Limb (tissue), 2 donors: ENCODE data around the gene MYOM1.
"Not testable (repeated sequence)": the region's sequence is repeated elsewhere in the genome, so short reads cannot be mapped to it uniquely, and the experiment has no call there.

Experiments used
- DNase-seq, 2 donors: peaks; one replicate each; pipeline ENCODE4 v3.0.0-alpha.2; 2016; ENCODE audit errors: extremely low spot score in 2 of 2

Gene MYOM1

DNA sequence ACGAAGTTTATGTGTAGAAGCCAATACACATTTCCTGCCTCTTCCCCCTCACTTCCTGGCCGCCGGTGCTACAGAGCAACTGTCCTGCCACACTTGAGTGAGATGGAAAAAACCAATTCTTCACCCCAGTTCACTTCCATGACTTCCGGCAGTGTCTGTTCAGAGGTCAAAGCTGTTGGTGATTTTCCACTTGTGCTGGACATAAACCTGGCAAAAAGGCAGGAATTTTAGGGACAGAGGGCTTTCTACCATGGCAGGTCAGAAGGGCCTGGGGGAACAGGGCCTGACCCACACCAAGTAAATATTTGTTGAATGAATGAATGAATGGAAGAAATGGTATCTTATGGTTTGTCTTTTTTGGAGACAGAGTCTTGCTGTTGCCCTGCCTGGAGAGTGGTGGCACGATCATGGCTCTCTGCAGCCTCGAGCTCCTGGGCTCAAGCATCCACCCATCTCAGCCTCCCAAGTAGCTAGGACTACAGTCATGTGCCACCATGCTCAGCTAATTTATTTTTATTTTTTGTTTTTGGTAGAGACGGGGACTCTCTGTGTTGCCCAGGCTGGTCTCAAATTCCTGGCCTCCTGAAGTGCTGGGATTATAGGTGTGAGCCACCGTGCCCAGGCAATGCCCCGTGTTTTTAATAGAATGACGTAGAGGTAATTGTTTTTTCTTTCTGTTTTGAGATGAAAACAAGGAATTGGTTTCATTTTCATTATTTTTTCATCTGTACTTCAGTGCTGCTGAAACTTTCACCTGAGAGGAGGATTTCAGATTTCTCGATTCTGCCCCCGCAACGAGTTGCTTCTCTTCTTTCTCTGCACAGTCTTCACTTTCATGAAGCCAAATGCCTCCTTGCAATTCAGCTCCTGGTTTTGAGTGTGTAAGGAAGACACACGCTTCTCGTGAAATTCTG is 158.8 kb downstream of the MYOM1 start:
- no peak for DNase-seq

DNA sequence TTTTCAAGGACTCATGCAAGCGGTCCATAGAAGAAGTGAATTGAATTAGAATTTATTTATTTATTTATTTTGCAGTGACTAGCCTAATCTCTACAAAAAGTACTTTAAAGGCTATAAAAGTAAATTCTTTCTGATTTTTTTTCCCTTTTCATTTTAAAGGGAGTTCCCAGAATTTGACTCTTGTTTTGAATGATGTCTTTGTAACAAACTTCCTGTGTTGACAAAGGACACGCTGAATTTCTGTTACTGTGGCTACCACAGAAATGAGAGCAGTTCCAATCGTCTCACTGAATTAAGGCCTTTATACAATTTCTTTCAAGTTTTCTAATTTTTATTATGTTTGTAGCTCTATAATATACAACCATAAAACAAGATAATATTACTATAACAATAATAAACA is 160.5 kb downstream of the MYOM1 start:
- no peak for DNase-seq

DNA sequence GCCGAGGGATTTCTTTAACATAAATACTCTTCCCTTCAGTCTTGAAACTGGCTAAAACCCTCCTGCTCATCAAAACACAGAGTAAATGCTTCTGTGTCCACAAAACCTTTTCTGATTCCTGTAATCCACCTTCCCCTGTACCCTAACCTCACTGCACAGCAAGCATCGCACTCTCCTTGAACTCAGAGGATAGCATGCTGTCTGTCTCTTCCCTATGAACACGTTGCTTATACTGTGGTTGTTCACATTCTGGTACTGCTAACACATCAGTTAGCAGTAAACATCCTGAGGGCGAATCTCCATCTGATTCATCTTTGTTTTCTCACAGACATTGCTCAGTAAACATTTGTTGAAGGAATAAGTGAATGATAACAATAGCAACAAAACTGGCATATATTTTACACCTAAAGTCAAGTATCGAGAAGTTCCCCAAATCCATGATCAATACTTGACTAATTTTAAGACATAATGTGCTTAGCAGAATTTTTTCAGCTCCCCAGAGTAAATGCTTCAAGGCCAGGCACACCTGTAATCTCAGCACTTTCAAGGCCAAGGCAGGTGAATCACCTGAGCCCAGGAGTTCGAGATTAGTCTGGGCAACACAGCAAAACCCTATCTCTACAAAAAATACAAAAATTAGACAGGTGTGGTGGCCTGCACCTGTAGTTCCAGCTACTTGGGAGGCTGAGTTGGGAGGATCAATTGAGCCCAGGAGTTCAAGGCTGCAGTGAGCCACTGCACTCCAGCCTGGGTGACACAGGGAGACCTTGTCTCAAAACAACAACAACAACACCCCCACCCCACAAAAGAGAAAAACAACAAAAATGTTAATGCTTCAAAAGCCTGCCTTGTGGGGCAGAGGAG is 161.2 kb downstream of the MYOM1 start:
- DNase-seq, result no peak

DNA sequence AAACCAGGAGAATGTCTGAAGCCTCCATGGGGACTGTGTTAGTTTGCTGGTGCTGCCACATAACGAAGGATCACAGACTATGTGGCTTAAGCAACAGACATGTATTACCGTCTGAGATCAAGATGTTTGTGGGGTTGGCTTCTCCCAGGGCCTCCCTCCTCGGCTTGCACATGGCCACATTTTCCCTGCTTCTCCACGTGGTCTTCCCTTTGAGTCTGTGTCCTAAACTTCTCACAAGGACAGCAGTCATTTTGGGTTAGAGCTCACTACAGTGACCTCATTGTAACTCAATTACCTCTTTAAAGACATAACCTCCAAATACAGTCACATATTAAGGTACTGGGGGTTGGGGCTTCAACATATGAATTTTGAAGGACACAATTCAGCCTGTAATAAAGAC is 162.2 kb downstream of the MYOM1 start:
- DNase-seq, result no peak

DNA sequence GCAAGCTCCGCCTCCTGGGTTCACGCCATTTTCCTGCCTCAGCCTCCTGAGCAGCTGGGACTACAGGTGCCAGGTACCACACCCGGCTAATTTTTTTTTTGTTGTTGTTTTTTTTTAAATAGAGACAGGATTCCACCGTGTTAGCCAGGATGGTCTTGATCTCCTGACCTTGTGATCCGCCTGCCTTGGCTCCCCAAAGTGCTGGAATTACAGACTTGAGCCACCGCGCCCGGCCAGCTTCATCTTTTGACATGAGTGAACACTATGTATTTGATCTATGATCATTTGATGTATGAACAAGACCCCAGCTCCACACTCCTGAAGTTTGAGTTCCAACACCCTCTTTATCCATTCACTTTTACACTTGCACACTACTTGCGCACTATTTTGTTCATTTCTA is 163.5 kb downstream of the MYOM1 start:
- DNase-seq, result no peak

DNA sequence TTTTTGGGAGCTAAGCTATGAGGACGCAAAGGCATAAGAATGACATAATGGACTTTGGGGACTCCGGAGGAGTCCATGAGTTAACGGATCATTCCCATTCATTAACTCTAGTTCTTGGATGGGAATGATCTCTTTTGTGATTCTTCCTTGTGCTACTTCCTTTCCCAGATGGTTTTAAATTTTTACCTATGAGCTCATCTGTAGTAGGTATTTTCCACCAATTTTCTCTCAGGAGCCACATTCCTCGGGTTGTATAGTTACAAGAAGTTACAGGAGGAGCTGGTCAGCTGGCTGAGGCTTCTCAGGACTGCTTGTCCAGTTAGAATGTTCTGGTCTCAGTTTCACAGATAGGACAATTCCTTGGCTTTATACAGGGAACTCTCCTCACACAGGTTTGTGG is 164.0 kb downstream of the MYOM1 start:
- DNase-seq, result no peak

DNA sequence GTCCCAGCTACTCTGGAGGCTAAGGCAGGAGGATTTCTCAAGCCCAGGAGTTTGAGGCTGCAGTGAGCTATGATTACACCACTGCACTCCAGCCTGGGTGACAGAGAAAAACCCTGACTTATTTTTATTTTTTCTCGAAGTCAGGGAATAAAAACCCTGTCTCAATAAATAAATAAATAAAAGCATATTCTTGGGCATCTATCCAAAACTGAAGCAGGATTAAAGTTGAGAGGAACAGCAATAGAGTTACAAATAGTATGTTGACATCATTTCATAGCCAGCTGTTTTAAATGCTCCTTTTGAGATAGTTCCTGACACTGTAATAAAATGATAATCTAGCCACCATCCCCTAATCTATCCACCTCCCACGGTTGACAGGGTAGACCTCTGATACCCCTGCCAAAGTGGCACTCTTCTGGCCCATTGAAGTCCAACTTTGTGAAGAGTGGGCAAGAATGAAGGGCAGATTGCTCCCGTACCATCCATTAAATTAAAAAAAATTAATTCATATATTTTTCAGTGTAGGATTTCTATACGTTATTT is 164.5 kb downstream of the MYOM1 start:
- DNase-seq, result no peak

DNA sequence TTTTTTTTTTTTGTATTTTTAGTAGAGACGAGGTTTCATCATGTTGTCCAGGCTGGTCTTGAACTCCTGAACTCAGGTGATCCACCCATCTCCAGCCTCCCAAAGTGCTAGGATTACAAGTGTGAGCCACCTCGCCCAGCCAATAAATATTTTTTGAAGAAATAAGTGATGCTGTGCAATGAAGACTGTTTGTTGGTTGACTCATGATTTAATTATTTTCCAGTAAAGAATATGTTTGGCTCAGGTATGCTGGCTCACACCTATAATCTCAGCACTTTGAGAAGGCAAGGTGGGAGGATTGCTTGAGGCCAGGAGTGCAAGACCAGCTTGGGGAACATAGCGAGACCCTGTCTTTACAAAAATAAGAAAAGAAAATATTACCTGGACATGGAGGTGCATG is 165.0 kb downstream of the MYOM1 start:
- no peak for DNase-seq

DNA sequence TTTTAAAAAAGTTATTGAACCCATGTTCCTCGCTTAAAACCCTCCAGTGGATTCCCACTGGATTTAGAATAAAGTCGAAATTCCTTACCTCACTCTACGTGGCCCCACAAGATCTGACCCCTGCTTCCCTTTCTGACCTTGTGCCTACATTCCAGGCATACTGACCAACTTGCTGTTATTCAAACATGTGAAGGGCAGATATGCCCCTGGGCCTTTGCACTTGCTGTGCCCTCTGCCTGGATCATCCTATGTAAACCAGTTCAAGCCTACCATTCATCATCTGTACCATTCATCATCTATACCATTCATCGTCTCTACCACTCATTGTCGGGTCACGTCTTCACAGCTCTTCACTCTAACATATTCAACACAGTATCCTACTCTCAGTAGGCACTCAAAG is 165.6 kb downstream of the MYOM1 start:
- no peak for DNase-seq

DNA sequence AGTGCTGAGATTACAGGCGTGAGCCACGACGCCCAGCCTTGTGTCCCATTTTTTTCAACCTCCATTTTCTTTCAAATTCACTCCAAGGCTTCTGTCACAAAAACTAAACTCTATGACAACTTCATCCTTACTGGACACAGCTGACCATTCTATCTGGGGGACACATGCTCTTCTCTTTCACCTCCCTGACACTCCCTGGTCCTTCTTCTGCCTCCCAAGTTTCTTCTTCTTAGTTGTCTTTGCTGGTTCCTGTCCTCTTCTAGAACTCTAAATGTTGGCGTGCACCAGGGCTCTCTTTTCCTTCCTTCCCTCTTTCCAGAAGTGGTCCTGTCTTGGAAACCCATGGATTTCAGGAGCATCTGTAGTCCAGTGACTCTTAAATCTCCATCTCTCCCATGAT is 166.7 kb downstream of the MYOM1 start:
- DNase-seq, result no peak

DNA sequence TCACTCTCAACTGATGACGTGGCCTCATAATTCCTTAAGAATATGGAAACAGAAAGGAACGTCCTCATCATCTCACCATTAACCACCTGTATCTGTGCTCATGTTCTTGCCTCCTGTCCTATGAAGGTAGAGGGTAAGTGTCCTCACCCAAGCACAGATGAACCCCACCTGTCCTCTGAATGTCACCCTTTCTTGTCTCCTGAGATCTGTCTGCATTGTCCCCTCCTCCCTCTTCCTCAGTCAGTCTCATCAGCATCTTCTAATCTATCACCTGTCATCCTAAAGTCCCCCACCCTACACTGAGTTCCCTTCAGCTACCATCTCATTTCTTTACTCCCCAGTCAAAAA is 167.4 kb downstream of the MYOM1 start:
- DNase-seq, result no peak

DNA sequence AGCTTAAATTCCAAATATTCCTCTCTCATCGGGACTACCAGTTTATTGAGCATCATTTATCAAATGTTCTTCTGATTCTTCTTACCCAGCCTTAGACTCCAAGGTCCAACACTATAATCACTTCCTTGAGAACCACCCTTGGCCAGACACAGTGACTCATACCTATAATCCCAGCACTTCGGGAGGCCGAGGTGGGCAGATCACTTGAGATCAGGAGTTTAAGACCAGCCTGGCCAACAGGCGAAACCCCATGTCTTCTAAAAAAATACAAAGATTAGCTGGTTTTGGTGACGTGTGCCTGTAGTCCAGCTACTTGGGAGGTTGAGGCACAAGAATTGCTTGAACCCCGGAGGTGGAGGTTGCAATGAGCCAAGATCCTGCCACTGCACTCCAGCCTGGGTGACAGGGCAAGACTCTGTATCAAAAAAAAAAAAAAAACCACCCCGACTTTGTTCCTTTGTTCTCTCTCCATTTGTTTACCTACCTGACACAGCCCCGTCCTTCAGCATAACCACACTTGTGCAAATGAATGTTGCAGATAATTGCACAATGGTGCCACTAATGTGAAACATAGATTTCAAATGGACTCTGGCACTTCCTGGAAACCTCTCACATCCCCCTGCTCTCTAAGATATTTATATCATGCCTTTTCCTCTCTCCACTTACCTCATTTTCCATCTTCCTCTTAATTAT is 167.9 kb downstream of the MYOM1 start:
- DNase-seq, result no peak

DNA sequence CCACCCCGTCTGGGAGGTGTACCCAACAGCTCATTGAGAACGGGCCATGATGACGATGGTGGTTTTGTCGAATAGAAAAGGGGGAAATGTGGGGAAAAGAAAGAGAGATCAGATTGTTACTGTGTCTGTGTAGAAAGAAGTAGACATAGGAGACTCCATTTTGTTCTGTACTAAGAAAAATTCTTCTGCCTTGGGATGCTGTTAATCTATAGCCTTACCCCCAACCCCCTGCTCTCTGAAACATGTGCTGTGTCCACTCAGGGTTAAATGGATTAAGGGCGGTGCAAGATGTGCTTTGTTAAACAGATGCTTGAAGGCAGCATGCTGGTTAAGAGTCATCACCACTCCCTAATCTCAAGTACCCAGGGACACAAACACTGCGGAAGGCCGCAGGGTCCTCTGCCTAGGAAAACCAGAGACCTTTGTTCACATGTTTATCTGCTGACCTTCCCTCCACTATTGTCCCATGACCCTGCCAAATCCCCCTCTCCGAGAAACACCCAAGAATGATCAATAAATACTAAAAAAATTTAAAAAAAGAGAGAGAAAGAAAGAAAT is 169.8 kb downstream of the MYOM1 start:
- not testable (repeated sequence) for DNase-seq

DNA sequence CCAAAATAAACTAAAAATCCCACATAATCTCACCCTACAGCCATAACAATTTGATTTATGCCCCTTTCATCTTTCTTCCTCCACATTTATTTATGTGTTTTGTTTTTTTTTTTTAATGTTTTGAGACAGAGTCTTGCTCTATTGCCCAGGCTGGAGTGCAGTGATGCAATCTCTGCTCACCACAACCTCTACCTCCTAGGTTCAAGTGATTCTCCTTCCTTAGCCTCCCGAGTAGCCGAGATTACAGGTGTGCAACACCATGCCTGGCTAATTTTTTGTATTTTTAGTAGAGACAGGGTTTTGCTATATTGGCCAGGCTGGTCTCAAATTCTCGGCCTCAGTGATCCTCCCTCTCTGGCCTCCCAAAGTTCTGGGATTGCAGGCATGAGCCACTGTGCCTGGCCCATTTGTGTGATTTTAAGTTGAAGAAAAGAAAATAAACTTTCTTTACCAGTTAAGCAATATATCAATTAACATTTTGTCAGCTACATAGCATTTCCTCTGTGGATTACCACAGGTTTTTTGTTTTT is 170.9 kb downstream of the MYOM1 start:
- no peak for DNase-seq

DNA sequence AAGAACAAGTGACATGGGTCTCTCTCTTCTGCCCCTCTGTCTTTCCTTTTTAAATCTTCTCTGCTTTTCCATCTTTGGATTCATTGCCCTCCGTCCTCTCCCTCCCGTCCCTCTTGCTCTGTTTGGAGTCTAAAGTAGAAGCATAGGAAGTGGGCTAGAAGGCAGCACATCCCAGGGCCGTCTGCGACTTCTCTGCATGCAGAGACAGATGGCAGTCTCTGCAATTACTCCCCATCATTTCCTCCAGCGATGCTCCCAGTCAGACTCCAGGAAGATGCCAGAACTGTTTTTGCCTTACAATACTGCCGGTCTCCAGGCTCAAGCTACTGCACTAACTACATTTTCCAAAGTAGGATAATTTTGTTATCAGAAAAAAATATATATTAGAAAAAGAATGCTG is 171.6 kb downstream of the MYOM1 start:
- no peak for DNase-seq

DNA sequence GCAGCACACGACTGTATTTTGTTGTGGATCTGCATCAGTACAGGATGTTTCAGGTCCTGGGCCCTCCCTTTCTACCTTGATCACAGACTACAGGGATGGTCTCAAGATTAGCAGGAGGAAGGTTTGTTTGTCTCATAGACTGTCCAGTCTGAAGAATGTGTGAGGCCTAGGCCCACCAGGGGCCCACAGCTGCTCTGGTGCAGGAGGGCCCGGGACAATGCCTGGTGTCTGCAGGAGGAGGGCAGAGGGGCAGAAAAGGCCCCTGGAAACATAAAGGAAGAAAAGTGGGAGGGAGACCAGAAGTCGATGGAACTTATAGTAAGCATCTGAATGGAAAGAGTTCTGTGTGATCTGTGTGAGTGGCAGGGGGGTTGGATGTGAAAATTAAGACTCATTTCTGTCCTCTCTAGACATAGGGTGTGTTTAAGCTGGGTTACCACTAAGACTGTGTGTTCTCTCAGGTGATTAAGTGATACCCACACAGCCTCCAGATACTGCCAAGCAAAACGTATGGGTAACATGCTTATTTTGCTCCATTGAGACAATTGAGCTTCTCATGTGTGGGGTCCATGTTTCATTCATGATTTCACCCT is 173.5 kb downstream of the MYOM1 start:
- no peak for DNase-seq

DNA sequence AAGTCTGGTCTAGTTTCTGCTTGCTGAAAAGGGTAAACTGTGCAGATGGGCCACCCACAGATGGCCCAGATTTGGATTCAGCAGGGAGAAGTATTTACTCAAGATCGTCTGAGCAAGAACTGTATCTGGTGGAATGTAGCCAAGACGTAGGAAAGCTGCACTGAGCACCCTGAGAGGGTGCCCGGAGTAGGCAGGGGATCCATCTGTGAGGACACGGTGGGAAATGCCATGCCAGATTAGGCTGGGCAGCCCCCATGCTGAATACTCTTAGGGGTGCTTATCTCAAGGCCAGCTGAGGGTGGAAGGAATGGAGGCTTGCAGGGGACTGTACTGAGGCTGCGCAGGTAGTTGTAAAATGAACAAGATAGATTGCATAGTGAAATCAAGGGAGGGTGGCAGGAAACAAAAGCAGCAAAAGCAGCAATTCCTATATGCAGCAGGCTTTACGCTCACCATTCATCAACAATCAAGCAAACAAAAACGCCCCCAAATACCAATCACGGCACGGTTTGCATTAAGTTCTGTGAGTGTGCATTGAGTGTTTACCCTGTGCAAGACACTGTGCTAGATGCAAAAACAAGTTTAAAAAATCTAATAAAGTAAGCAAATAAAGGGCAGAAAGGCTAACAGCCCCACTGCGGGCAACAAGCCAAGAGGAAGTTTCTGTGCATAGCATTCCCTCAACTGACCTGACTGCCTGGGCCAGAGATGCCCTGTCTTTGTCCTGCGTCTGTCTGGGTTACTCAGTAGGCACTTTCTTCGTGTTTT is 174.7 kb downstream of the MYOM1 start:
- DNase-seq, result no peak

DNA sequence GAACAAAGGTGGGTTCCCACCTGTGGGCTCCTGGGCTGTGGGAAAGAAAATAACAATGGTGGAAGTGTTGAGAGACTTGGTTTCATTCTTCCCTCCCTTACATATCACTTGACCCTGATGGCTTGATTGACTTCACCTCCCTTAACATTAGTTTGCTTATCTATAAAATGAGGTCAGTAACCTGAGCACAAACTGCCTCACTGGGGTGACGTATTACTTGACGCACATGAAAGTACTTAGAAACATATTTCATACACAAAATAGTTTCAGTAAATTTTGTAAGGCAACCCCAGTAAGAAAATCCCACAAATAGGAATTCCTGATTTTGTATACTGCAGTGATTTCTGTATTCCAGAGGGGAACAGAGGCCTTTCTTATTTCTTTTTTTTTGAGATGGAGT is 177.4 kb downstream of the MYOM1 start:
- DNase-seq, result no peak

DNA sequence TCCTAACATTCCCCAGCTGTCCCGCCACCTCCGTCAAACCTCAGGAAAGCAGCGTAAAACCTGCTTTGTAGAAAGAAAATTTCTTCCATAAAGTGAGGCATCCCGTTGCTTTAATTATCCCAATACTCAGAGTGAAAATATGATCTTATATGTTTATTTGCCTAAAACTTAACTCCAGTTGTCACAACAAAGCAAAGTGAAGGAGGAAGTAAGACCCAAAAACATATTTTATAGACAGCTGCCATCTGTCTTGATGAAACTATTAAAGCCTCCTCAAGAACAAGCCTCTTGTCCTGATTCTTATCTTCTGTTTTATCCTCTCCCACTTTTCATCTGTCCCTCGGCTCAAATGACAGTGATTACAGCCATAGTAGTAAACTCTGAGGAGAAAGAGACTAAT is 177.9 kb downstream of the MYOM1 start:
- DNase-seq, result no peak

DNA sequence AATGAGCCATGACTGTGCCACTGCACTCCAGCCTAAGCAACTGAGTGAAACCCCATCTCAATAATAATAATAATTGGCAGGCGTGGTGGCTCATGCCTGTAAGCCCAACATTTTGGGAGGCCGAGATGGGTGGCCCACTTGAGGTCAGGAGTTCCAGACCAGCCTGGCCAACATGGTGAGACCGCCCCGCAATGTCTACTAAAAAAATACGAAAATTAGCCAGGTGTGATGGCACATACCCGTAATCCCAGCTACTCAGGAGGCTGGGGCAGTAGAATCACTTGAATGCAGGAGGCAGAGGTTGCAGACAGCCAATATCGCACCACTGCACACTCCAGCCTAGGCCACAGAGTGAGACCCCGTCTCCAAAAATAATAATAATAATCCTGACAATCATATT is 178.9 kb downstream of the MYOM1 start:
- no peak for DNase-seq
